GM19468 (cell line): ENCODE data around the gene FRYL.
"Not testable (repeated sequence)": the region's sequence is repeated elsewhere in the genome, so short reads cannot be mapped to it uniquely, and the experiment has no call there.

Experiments used
- ATAC-seq: cut with Tn5 transposase; IDR thresholded peaks from one replicate; pipeline ENCODE4 v1.9.1; 2021; ENCODE audit warnings: mild to moderate bottlenecking, moderate library complexity, moderate number of reproducible peaks; ENCODE audit not compliant: unreplicated experiment; ENCODE audit errors: extremely low read depth

FRYL gene

DNA sequence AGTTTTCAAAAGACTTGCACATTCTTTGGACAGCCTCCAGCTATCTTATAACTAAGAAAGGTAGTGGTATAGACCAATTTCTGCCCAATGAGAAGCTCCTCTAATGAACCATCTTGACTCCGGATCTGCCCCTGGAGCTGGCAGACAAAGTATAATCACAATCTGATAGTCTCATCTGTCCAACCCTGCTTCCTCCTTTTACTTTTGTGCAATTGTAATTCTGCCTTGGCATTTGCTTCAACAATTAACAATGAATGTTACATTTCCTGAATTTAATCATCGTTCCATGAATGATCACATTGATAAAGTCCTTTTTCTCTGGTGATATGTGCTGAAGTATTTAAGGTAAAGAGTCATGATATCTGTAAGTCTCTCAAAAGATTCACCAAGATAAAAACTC lies 27.8 kb downstream of the FRYL start:
- ATAC-seq = no peak

GRCh38 chr4:48748949-48749596 lies 31.0 kb downstream of the FRYL start:
- ATAC-seq = no peak

- ATAC-seq = no peak
Measured at GRCh38 chr4:48746608-48747362, 33.3 kb downstream of the FRYL start.

DNA sequence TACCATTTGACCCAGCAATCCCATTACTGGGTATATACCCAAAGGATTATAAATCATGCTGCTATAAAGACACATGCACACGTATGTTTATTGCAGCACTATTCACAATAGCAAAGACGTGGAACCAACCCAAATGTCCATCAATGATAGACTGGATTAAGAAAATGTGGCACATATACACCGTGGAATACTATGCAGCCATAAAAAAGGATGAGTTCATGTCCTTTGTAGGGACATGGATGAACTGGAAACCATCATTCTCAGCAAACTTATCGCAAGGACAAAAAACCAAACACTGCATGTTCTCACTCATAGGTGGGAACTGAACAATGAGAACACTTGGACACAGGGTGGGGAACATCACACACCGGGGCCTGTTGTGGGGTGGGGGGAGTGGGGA lies 34.9 kb downstream of the FRYL start:
- ATAC-seq = not testable (repeated sequence)

DNA sequence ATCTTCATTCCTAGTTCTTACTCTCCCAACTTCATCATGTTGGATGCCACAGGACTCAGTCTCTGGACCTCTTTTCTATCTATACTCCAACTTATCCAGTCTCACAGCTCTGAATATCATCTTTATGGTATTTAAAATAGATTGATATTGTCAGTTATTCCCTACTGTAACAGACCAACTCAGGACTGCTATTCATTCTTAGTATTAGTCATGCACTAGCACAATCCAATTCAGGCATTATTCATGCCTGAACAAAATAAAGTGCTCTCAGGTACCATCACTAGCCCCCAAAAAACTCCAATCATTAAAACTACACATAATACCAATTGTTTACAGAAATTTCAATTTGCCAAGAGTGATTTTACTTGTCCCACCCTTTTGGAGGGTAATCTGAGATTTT lies 37.7 kb downstream of the FRYL start:
- ATAC-seq = no peak

DNA sequence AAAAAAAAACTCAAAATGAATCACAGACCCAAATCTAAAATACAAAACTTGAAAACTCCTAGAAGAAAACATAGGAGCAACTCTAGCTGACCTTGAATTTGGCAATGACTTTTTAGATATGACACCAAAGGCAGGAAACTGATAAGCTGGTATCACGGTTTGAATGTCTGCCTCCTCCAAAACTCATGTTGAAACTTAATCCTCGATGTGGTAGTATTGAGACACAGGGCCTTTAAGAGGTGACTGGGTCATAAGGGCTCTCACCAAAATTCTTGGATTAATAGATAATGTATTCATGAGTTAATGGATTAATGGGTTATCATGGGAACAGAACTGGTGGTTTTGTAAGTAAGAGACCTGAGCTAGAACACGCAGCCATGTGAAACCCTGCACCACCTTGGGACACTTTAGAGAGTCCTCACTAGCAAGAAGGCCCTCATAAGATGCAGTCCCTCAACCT lies 40.5 kb downstream of the FRYL start:
- ATAC-seq = peak; percentile 54

DNA sequence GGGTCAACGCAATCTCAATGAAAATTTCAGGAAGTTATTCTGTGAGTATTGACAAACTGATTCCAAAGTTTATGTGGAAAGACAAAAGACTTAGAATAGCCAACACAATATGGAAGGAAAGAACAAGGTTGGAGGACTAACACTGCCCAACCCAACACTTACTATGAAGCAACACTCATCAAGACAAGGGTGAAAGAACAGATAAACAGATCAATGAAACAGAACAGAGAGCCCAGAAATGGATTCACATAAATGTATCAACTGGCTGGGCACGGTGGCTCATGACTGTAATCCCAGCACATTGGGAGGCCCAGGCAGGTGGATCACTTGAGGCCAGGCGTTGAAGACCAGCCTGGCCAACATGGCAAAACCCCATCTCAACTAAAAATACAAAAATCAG lies 41.2 kb downstream of the FRYL start:
- no peak for ATAC-seq

GRCh38 chr4:48728906-48729496 lies 51.1 kb downstream of the FRYL start:
- not testable (repeated sequence) for ATAC-seq

DNA sequence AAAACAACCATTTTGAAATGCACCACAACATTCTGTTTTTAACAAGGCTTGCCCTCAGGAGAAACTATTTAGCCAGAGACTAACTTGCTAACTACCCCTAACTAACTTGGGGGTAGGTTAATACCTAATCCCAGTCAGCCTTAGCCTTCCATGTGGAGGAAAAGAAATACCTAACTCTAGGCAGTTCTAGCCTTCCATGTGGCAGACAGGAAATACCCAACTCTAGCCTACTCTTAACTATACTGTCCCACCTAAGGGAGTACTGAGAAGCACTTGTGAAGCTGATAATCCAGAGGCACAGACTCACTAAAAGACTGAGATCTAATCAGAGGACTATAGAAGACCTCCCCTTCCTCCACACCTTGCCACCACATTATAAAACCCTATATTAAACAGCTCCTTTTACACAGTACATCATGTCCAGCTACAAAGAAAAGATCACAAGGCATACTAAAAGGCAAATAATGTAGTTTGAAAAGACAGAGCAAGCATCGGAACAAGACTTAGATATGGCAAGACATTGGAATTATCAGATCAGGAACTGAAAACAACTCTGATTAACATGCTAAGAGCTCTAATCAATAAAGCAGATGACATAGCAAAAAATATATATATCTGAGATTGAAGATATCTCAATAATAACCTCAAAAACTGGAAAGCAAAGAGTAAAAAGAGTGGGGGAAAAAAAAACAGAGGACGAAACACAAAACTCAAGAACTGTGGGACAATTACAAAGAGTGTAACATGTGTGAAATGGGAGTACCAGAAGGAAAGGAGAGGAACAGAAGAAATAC lies 52.2 kb downstream of the FRYL start:
- ATAC-seq = no peak

GRCh38 chr4:48725414-48725813 lies 54.7 kb downstream of the FRYL start:
- no peak for ATAC-seq

DNA sequence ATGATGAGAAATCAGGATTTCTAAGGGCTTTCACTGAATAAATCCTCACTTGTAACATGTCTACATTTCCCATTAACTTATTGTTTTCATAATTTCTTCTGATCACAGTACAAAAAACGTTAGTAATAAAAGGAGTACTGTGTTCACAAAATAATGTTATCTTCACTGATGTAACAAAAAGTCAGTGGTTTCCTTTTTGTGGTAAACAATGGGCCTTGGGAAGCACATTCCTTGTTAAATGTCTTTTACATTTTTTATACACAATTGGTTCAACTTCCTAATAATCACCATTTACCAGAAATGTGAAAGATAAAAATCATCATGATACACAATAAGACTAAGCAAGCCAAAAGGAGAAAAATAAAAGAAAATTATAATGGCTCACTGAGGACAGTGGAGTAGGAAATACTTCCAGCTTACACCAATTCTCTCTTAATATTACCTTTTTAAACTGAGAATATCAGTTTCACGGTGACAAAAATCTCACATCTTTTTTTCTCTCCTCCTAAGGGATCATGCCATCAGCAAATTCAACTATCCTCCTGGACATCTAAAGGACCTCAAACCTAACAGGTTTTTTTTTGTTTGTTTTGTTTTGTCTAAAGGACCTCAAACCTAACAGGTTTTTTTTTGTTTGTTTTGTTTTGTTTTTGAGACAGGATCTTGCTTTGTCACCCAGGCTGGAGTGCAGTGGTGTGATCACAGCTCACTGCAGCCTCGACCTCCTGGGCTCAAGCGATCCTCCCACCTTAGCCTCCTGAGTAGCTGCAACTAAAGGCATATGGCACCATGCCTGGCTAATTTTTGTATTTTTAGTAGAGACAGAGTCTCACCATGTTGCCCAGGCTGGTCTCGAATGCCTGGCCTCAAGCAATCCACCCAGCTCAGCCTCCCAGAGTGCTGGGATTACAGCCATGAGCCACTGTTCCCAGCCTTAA lies 57.3 kb downstream of the FRYL start:
- ATAC-seq = no peak

- ATAC-seq = no peak
Measured at GRCh38 chr4:48720459-48720858, 59.6 kb downstream of the FRYL start.

- no peak for ATAC-seq
Measured at GRCh38 chr4:48718818-48719465, 61.1 kb downstream of the FRYL start.

GRCh38 chr4:48716285-48716684 lies 63.8 kb downstream of the FRYL start:
- not testable (repeated sequence) for ATAC-seq

- ATAC-seq = no peak
Measured at GRCh38 chr4:48710446-48711209, 69.5 kb downstream of the FRYL start.

DNA sequence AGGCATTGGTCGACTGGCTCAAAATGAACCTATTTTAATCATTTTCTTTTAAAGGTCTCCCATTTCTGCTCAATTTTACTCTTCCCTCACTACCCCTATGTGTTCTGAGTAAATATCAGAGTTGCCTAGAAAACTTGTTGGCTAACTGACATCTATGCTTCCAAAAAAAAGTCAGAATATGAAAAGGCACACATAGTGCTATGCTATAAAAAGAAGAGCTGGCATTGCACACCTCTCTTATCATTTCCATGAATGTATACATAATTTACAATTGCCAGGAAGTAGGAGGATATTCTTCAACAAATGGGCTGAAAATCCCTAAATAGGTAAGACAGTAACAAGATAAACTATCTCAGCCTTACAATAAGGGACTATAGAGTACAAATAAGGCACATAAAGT lies 70.2 kb downstream of the FRYL start:
- ATAC-seq = no peak

GRCh38 chr4:48708610-48709009 lies 71.5 kb downstream of the FRYL start:
- ATAC-seq = no peak

- ATAC-seq = no peak
Measured at GRCh38 chr4:48706736-48707135, 73.3 kb downstream of the FRYL start.
